ENCODE data around the gene PLEKHG4B. TPM values are rescaled to one million over a fixed set of nuclear protein-coding genes. Genes with fewer than 3 reads are reported as not detected.

PLEKHG4B gene
- total RNA-seq, 1 donor from 2014 or later: 2.0 TPM

DNA sequence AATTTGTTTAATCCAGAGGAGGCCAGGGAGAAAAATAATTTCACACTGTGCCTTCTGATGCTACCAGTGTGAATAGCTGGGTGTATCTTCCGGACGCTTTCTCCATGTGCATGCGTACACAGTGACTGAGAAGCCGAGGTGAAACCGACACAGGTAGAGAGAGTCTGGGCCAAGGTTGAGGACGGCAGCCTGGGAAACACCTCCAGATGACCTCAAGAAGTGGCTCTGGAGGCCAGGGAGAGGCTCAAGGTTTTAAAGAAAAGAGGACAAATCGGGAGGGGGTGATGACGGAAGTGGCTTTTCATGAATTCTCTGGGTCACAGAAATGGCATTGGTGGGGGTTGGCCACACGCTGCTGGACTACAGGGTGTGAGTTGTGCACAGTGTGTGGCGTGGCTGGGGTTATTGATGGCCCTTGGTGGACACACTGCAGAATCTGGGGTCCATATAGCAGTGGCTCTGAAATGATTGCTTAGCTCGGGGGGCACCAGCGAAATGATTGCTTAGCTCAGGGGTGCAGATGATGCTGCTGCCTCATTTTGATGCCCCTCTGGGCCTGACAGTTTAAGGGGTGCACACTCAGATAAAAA, 65.3 kb downstream of the PLEKHG4B start:
- H3K27ac ChIP-seq: no peak overlapping the region
- intact Hi-C loops (cut with DNase I): no loop called here
- ATAC-seq (no peak), DNase-seq (no peak)
- H3K4me3 ChIP-seq: no peak overlapping the region
- no peak for TF ChIP-seq CTCF (IDR thresholded peaks at IDR 0.05)
- no peaks in the 10 kb centered on the region for H3K27me3 ChIP-seq
- H3K4me1 ChIP-seq: no peaks in the 10 kb centered on the region
- H3K9me3 ChIP-seq: no peaks in the 10 kb centered on the region
- no peaks in the 10 kb centered on the region for H3K36me3 ChIP-seq

DNA sequence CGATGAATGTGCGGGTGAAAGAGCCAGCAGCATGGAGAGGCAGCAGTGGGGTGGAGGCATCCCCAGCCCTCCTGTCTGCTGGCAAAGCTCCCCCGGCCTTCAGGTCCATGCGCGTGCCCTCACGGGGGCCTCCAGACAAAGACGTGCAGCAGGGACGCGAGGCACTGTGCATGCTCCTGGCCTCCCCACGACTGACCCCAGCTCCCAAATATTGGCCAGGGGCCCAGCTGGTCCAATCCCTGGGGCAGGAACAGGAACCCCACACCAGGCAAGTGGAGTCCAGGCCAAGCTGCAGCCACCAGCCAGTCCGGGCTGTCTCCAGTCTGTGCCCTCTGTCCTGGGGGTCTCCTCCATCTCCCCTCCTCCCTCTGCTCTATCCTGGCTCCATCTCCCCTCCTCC, 65.8 kb downstream of the PLEKHG4B start:
- DNase-seq (peak; percentile 44), ATAC-seq (no peak)
- no peaks in the 10 kb centered on the region for H3K27me3 ChIP-seq
- no peaks in the 10 kb centered on the region for H3K4me1 ChIP-seq
- H3K36me3 ChIP-seq: no peaks in the 10 kb centered on the region
- TF ChIP-seq CTCF (IDR thresholded peaks at IDR 0.05): no peak
- H3K4me3 ChIP-seq: no peak overlapping the region
- H3K9me3 ChIP-seq: no peaks in the 10 kb centered on the region
- intact Hi-C loops (cut with DNase I): no loop called here
- no peak overlapping the region for H3K27ac ChIP-seq

DNA sequence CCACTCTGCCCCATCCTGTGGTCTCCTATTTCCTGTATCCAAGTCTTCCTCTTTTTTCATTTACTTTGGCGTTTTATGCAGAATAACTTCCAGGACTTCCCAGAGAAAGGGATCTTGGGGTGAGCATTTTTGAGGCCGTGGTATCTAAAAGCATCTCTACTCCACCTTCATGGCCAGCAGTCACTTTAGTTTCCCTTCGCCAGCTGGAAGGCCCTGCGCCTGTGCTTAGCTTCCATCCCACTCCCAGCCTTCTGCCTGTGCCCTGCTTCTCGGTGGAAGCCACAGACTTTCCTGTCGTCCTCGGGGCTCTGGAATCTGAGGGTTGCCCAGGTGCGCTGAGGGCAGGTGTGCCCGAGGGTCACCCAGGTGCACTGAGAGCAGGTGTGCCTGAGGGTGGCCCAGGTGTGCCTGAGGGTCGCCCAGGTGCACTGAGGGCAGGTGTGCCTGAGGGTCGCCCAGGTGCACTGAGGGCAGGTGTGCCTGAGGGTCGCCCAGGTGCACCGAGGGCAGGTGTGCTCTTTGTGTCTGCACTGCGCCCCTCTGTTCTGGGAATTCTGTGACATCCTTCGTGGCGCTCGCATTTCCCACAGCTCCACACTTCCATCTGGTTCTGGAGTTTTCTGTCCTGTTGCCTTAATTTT, 67.0 kb downstream of the PLEKHG4B start:
- intact Hi-C loops (cut with DNase I): no loop called here
- Histone ChIP-seq H3K4me1 (no peaks in the 10 kb centered on the region), H3K27ac (no peak overlapping the region), H3K9me3 (no peaks in the 10 kb centered on the region), H3K4me3 (no peak overlapping the region), H3K36me3 (no peaks in the 10 kb centered on the region), H3K27me3 (no peaks in the 10 kb centered on the region)
- no peak for ATAC-seq
- no peak for TF ChIP-seq CTCF (IDR thresholded peaks at IDR 0.05)
- no peak for DNase-seq

- Histone ChIP-seq H3K36me3 (no peaks in the 10 kb centered on the region), H3K4me1 (no peaks in the 10 kb centered on the region), H3K27ac (no peak overlapping the region), H3K27me3 (no peaks in the 10 kb centered on the region), H3K9me3 (no peaks in the 10 kb centered on the region), H3K4me3 (no peak overlapping the region)
- no peak for TF ChIP-seq CTCF (IDR thresholded peaks at IDR 0.05)
- DNase-seq (peak; percentile 47), ATAC-seq (no peak)
- intact Hi-C loops (cut with DNase I): no loop called here
These were observed 67.6 kb downstream of the PLEKHG4B start for GRCh38 chr5:159448-160172.

DNA sequence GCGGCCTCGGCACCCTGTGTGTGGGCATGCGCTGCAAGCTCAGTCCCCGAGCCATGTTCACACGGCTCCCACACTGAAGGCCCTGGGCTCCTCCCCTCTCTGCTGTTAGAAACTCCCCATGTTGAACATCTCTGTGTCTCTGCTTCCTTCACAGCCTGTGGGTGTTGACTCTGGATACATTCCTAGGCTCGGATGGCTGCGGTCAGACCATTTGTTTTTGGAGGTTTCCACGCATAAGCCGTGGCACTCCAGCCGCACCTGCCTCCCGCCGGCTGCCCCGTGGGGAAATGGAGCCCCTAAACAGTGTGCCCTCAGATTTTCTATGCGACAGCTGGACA, 68.2 kb downstream of the PLEKHG4B start:
- intact Hi-C loops (cut with DNase I): no loop called here
- no peaks in the 10 kb centered on the region for H3K4me1 ChIP-seq
- no peaks in the 10 kb centered on the region for H3K36me3 ChIP-seq
- H3K9me3 ChIP-seq: no peaks in the 10 kb centered on the region
- H3K27ac ChIP-seq: no peak overlapping the region
- ATAC-seq (no peak), DNase-seq (peak; percentile 50)
- H3K27me3 ChIP-seq: no peaks in the 10 kb centered on the region
- no peak for TF ChIP-seq CTCF (IDR thresholded peaks at IDR 0.05)
- no peak overlapping the region for H3K4me3 ChIP-seq
